MCF 10A (cell line): ENCODE data around the gene RYR1. TPM values are rescaled to one million over a fixed set of nuclear protein-coding genes. Genes with fewer than 3 reads are reported as not detected.

ENCODE experiments used
- BruUV-seq: library from RNA; stranded (reverse); fragments of 400-500 nt; replicated peaks from 2 replicates; lab custom pipeline; 2021; lab: Mats Ljungman, UMichigan
- CTCF ChIA-PET: fragments of 300-600 bp; sonication (Branson Sonifier 250); formaldehyde crosslinking; extraction: SDS; loops from one replicate; lab custom pipeline; 2021; ENCODE audit warnings: antibody characterized with exemption, inconsistent platforms; lab: Yijun Ruan, JAX
- POLR2A ChIA-PET: fragments of 300-600, 350-650 bp; sonication (Branson Sonifier 250); formaldehyde crosslinking; extraction: SDS; loops from one replicate; lab custom pipeline; 2020; ENCODE audit warnings: antibody characterized with exemption, inconsistent platforms; lab: Yijun Ruan, JAX
- DNase-seq: peaks from one replicate; pipeline ENCODE4 v3.0.0-alpha.2; 2018; ENCODE audit not compliant: unreplicated experiment
- H3K27ac Mint-ChIP-seq: one replicate; pipeline ENCODE4 v1.8.0; 2022; ENCODE audit warnings: mild to moderate bottlenecking, low read depth, mixed read lengths; ENCODE audit not compliant: unreplicated experiment
- H3K27me3 Mint-ChIP-seq: one replicate; pipeline ENCODE4 v1.8.0; 2022; ENCODE audit warnings: mixed read lengths; ENCODE audit not compliant: insufficient read depth, unreplicated experiment
- H3K36me3 Mint-ChIP-seq: one replicate; pipeline ENCODE4 v1.8.0; 2022; ENCODE audit warnings: mild to moderate bottlenecking, moderate library complexity, mixed read lengths; ENCODE audit not compliant: insufficient read depth, unreplicated experiment
- H3K4me1 Mint-ChIP-seq: one replicate; pipeline ENCODE4 v1.8.0; 2022; ENCODE audit warnings: mixed read lengths; ENCODE audit not compliant: insufficient read depth, unreplicated experiment
- H3K4me3 Mint-ChIP-seq: one replicate; pipeline ENCODE4 v1.8.0; 2022; ENCODE audit warnings: mild to moderate bottlenecking, moderate library complexity, mixed read lengths; ENCODE audit not compliant: unreplicated experiment
- H3K9me3 Mint-ChIP-seq: one replicate; pipeline ENCODE4 v1.8.0; 2022; ENCODE audit warnings: mixed read lengths; ENCODE audit not compliant: unreplicated experiment
- intact Hi-C: fragments of 100-400 bp; cut with micrococcal nuclease; formaldehyde crosslinking; loops from 2 replicates; pipeline ENCODE4 v1.14.1; 2022
- total RNA-seq: library from RNA; stranded (reverse); gene quantifications from 2 replicates; pipeline ENCODE4 v1.2.3, GENCODE V29; 2022
- TF ChIP-seq, protein P1 (sequence below): fragments of 200-600 bp; IDR thresholded peaks from one replicate; pipeline ENCODE4 v1.8.0; 2022; ENCODE audit warnings: antibody characterized with exemption, mild to moderate bottlenecking; ENCODE audit not compliant: unreplicated experiment

Gene RYR1
- total RNA-seq, 1 experiment from 2014 or later = 0.28 TPM

GRCh38 chr19:38528213-38528755, 94.8 kb downstream of the RYR1 start:
- ChIA-PET CTCF (interaction anchor here (0.5 to 1.0 kb wide), 2 partner anchors 372 to 1044 kb away, joined by 3 read pairs; partner anchors contain the start of gene NFKBIB), POLR2A (no interaction called here)
- Mint-ChIP-seq H3K36me3 (no peaks in the 10 kb centered on the region), H3K9me3 (no peaks in the 10 kb centered on the region), H3K4me3 (no peak overlapping the region), H3K27me3 (no peaks in the 10 kb centered on the region), H3K4me1 (no peaks in the 10 kb centered on the region), H3K27ac (no peak overlapping the region)
- BruUV-seq = no TSS peak
- intact Hi-C loops = loop anchor here (10.0 kb wide), 1 partner anchor 293 kb away; no protein-coding TSS in a partner anchor
- TF ChIP-seq, protein P1, sequence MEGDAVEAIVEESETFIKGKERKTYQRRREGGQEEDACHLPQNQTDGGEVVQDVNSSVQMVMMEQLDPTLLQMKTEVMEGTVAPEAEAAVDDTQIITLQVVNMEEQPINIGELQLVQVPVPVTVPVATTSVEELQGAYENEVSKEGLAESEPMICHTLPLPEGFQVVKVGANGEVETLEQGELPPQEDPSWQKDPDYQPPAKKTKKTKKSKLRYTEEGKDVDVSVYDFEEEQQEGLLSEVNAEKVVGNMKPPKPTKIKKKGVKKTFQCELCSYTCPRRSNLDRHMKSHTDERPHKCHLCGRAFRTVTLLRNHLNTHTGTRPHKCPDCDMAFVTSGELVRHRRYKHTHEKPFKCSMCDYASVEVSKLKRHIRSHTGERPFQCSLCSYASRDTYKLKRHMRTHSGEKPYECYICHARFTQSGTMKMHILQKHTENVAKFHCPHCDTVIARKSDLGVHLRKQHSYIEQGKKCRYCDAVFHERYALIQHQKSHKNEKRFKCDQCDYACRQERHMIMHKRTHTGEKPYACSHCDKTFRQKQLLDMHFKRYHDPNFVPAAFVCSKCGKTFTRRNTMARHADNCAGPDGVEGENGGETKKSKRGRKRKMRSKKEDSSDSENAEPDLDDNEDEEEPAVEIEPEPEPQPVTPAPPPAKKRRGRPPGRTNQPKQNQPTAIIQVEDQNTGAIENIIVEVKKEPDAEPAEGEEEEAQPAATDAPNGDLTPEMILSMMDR = no peak
- no peak for DNase-seq

- Mint-ChIP-seq H3K36me3 (no peaks in the 10 kb centered on the region), H3K27ac (no peak overlapping the region), H3K9me3 (no peaks in the 10 kb centered on the region), H3K27me3 (no peaks in the 10 kb centered on the region), H3K4me3 (no peak overlapping the region), H3K4me1 (no peaks in the 10 kb centered on the region)
- TF ChIP-seq, protein P1 = no peak
- no peak for DNase-seq
- intact Hi-C loops = loop anchor here (10.0 kb wide), 1 partner anchor 294 kb away; no protein-coding TSS in a partner anchor
- CTCF ChIA-PET = interaction anchor here (1.0 kb wide), 1 partner anchor 371 kb away, joined by 3 read pairs; the partner anchor contains the start of gene NFKBIB
- POLR2A ChIA-PET = no interaction called here
- BruUV-seq = no TSS peak
These were observed 95.4 kb downstream of the RYR1 start for GRCh38 chr19:38528931-38529330.

DNA sequence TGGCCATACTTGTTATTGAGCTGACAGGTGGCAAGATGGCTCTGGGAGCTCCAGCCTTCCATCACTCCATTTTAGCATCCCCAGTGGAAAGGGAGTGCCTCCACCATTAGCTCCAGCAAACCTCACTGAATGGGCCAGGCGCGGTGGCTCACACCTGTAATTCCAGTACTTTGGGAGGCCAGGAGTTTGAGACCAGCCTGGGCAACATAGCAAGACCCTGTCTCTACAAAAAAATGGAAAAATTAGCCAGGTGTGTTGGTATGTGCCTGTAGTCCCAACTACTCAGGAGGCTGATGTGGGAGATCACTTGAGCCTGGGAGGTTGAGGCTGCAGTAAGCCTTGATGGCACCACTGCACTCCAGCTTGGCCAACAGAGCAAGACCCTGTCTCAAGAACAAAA, 98.0 kb downstream of the RYR1 start:
- intact Hi-C loops = no loop called here
- no peaks in the 10 kb centered on the region for H3K27me3 Mint-ChIP-seq
- ChIA-PET CTCF (interaction anchor here (1.1 to 2.9 kb wide), 3 partner anchors 12 to 15 kb away, joined by 3 to 13 read pairs (median 5); no protein-coding TSS in a partner anchor), POLR2A (no interaction called here)
- no peaks in the 10 kb centered on the region for H3K4me1 Mint-ChIP-seq
- no peak overlapping the region for H3K27ac Mint-ChIP-seq
- DNase-seq = no peak
- BruUV-seq = no TSS peak
- TF ChIP-seq, protein P1 = no peak
- no peak overlapping the region for H3K4me3 Mint-ChIP-seq
- peaks cover 5% of the 10 kb centered on the region for H3K36me3 Mint-ChIP-seq
- peaks cover 12% of the 10 kb centered on the region for H3K9me3 Mint-ChIP-seq

GRCh38 chr19:38532939-38533338, 99.4 kb downstream of the RYR1 start:
- ChIA-PET CTCF (interaction anchor here (0.6 to 2.9 kb wide), 3 partner anchors 17 to 350 kb away, joined by 4 to 13 read pairs (median 4); partner anchors contain the start of gene FAM98C), POLR2A (no interaction called here)
- Mint-ChIP-seq H3K36me3 (peaks cover 7% of the 10 kb centered on the region), H3K4me3 (no peak overlapping the region), H3K27ac (no peak overlapping the region), H3K9me3 (peaks cover 15% of the 10 kb centered on the region), H3K4me1 (no peaks in the 10 kb centered on the region), H3K27me3 (no peaks in the 10 kb centered on the region)
- TF ChIP-seq, protein P1 = no peak
- no TSS peak for BruUV-seq
- intact Hi-C loops = no loop called here
- DNase-seq = no peak
